ENCODE results near the gene PRDM16.

Gene PRDM16

GRCh38 chr1:3332662-3333061 is 263.7 kb downstream of the PRDM16 start:
- no peak overlapping the region for H3K27ac ChIP-seq
- no peak for TF ChIP-seq CTCF (conservative IDR thresholded peaks at IDR 0.05)
- no peak for TF ChIP-seq ZFX (IDR thresholded peaks at IDR 0.05)

- TF ChIP-seq CTCF (conservative IDR thresholded peaks at IDR 0.05), result no peak
- no peak for TF ChIP-seq ZFX (IDR thresholded peaks at IDR 0.05)
Measured at GRCh38 chr1:3333903-3334302, 264.9 kb downstream of the PRDM16 start.

GRCh38 chr1:3334366-3334765 is 265.4 kb downstream of the PRDM16 start:
- peak overlapping the region; percentile 60 for H3K27ac ChIP-seq
- TF ChIP-seq ZFX (IDR thresholded peaks at IDR 0.05), result no peak
- no peak for TF ChIP-seq CTCF (conservative IDR thresholded peaks at IDR 0.05)

More at GRCh38 chr1:3333903-3334302, 264.9 kb downstream of the PRDM16 start:
- peak overlapping the region; percentile 60 for H3K27ac ChIP-seq

GRCh38 chr1:3335754-3336640 is 267.0 kb downstream of the PRDM16 start:
- H3K27ac ChIP-seq, result peak overlapping the region; percentile 37
- no peak for TF ChIP-seq CTCF (conservative IDR thresholded peaks at IDR 0.05)
- no peak for TF ChIP-seq ZFX (IDR thresholded peaks at IDR 0.05)

GRCh38 chr1:3336641-3337630 is 267.9 kb downstream of the PRDM16 start:
- TF ChIP-seq ZFX (IDR thresholded peaks at IDR 0.05) (no peak), CTCF (conservative IDR thresholded peaks at IDR 0.05) (no peak)
- peak overlapping the region; percentile 37 for H3K27ac ChIP-seq

- H3K27ac ChIP-seq, result peak overlapping the region; percentile 37
- no peak for TF ChIP-seq ZFX (IDR thresholded peaks at IDR 0.05)
- TF ChIP-seq CTCF (conservative IDR thresholded peaks at IDR 0.05), result no peak
Measured at GRCh38 chr1:3337798-3338724, 269.1 kb downstream of the PRDM16 start.

Data from C4-2B (cell line).